Gastroesophageal sphincter (tissue), 3 donors: ENCODE measurements around the gene MAN2C1.

Experiments used
- POLR2A ChIP-seq, 2 donors: fragments of 450-650 bp; IDR thresholded peaks; one replicate each; pipeline ENCODE4 v1.6.1; 2017; ENCODE audit warnings: antibody characterized with exemption in 2 of 2, mild to moderate bottlenecking in 2 of 2, moderate library complexity in 1 of 2
- POLR2AphosphoS5 ChIP-seq: sonication (generic); formaldehyde crosslinking; IDR thresholded peaks from one replicate; pipeline ENCODE4 v1.6.1; 2017; ENCODE audit warnings: antibody characterized with exemption
- TF ChIP-seq, protein P1 (sequence below), 4 experiments: fragments of 200-600 bp in 2 of 4; fragments of 450-650 bp in 2 of 4; sonication (generic) in 1 of 4; IDR thresholded peaks; one replicate each; pipeline ENCODE4 v1.5.1; 2017 to 2019; ENCODE audit warnings: antibody characterized with exemption in 4 of 4, mild to moderate bottlenecking in 2 of 4, moderate library complexity in 2 of 4

DNA sequence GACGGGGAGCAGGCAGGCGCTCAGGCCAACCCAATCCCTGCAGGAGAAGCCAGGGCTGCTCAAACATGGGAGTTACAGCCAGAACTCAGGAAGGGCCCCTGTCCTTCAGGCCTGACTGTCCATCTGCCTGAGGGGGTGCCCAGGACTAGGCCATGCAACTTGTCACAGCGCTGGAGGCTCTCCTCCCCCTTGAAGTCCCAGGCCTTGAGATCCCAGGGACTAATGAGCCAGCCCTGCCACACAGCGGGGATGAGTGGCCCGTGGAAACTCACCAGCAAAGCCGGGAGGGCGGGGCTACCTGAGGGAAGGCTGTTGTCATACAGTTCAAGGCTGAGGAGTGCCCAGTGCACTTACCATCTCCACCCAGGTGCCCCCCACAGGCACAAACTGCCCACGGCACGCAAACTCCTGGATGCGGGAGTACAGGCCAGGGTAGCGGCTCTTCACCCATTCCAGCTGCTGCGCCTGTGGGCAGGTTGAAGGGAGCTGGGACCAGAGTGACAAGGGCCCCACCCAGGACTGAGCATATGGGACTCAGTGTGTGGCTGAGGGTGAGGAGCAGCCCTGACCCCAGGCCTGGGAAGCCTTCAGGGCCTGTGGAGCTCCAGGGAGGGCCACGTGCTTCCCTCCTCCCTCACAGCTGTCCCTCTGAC is 6.3 kb downstream of the MAN2C1 start:
- TF ChIP-seq, protein P1, sequence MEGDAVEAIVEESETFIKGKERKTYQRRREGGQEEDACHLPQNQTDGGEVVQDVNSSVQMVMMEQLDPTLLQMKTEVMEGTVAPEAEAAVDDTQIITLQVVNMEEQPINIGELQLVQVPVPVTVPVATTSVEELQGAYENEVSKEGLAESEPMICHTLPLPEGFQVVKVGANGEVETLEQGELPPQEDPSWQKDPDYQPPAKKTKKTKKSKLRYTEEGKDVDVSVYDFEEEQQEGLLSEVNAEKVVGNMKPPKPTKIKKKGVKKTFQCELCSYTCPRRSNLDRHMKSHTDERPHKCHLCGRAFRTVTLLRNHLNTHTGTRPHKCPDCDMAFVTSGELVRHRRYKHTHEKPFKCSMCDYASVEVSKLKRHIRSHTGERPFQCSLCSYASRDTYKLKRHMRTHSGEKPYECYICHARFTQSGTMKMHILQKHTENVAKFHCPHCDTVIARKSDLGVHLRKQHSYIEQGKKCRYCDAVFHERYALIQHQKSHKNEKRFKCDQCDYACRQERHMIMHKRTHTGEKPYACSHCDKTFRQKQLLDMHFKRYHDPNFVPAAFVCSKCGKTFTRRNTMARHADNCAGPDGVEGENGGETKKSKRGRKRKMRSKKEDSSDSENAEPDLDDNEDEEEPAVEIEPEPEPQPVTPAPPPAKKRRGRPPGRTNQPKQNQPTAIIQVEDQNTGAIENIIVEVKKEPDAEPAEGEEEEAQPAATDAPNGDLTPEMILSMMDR (IDR thresholded peaks at IDR 0.05), result no peak
- TF ChIP-seq POLR2AphosphoS5, result no peak
- no peak for TF ChIP-seq POLR2A (IDR thresholded peaks at IDR 0.05)
